ENCODE measurements around the gene RBMS3. TPM values are rescaled to one million over a fixed set of nuclear protein-coding genes. Genes with fewer than 3 reads are reported as not detected.

Gene RBMS3
- total and polyA plus RNA-seq, 4 donors, result 26.8 to 203 (median 94.8) TPM

- intact Hi-C loops (cut with DNase I), result no loop called here
- no peak for ATAC-seq (ENCODE audit: low FRiP score)
- no peak for DNase-seq
- H3K36me3 ChIP-seq (ENCODE audit: control insufficient read depth in 1 of 2, insufficient read depth in 2 of 2, low read length in 1 of 2), result no peaks in the 10 kb centered on the region
- no peaks in the 10 kb centered on the region for H3K27me3 ChIP-seq (ENCODE audit: control insufficient read depth in 1 of 2, insufficient read depth in 2 of 2, low read length in 1 of 2)
- no peak overlapping the region for H3K4me3 ChIP-seq (ENCODE audit: low read length in 2 of 2)
- no peak overlapping the region for H3K27ac ChIP-seq (ENCODE audit: low read depth in 1 of 2, low read length in 2 of 2)
- no peaks in the 10 kb centered on the region for H3K9me3 ChIP-seq (ENCODE audit: control insufficient read depth, low read length)
- H3K4me1 ChIP-seq (ENCODE audit: control insufficient read depth in 1 of 2, insufficient read depth in 2 of 2, low read length in 2 of 2), result peaks cover 3 to 4% of the 10 kb centered on the region in 2 donors
- 4 to 13% methylated on average over 1 of the region's 1 CpG for WGBS, 2 donors
Measured at GRCh38 chr3:29406291-29406832, 125.5 kb downstream of the RBMS3 start.

- ATAC-seq (ENCODE audit: low FRiP score) (no peak), DNase-seq (no peak)
- no peaks in the 10 kb centered on the region for H3K9me3 ChIP-seq (ENCODE audit: control insufficient read depth, low read length)
- no peaks in the 10 kb centered on the region for H3K36me3 ChIP-seq (ENCODE audit: control insufficient read depth in 1 of 2, insufficient read depth in 2 of 2, low read length in 1 of 2)
- WGBS, 2 donors, result 95 to 96% methylated on average over 3 of the region's 3 CpGs
- no peak overlapping the region for H3K4me3 ChIP-seq (ENCODE audit: low read length in 2 of 2)
- H3K4me1 ChIP-seq (ENCODE audit: control insufficient read depth in 1 of 2, insufficient read depth in 2 of 2, low read length in 2 of 2), result peaks cover 4 to 5% of the 10 kb centered on the region in 2 donors
- H3K27me3 ChIP-seq (ENCODE audit: control insufficient read depth in 1 of 2, insufficient read depth in 2 of 2, low read length in 1 of 2), result no peaks in the 10 kb centered on the region
- intact Hi-C loops (cut with DNase I), result no loop called here
- no peak overlapping the region for H3K27ac ChIP-seq (ENCODE audit: low read depth in 1 of 2, low read length in 2 of 2)
Measured at GRCh38 chr3:29408676-29409075, 127.8 kb downstream of the RBMS3 start.

GRCh38 chr3:29409409-29409808 lies 128.5 kb downstream of the RBMS3 start:
- Histone ChIP-seq H3K9me3 (ENCODE audit: control insufficient read depth, low read length) (no peaks in the 10 kb centered on the region), H3K4me1 (ENCODE audit: control insufficient read depth in 1 of 2, insufficient read depth in 2 of 2, low read length in 2 of 2) (peaks cover 4 to 7% of the 10 kb centered on the region in 2 donors), H3K27me3 (ENCODE audit: control insufficient read depth in 1 of 2, insufficient read depth in 2 of 2, low read length in 1 of 2) (no peaks in the 10 kb centered on the region), H3K27ac (ENCODE audit: low read depth in 1 of 2, low read length in 2 of 2) (no peak overlapping the region), H3K36me3 (ENCODE audit: control insufficient read depth in 1 of 2, insufficient read depth in 2 of 2, low read length in 1 of 2) (no peaks in the 10 kb centered on the region), H3K4me3 (ENCODE audit: low read length in 2 of 2) (no peak overlapping the region)
- no peak for DNase-seq
- intact Hi-C loops (cut with DNase I), result no loop called here
- ATAC-seq (ENCODE audit: low FRiP score), result peak; percentile 14
- WGBS, 2 donors, result 60 to 68% methylated on average over 2 of the region's 2 CpGs

GRCh38 chr3:29410220-29410619 lies 129.3 kb downstream of the RBMS3 start:
- Histone ChIP-seq H3K36me3 (ENCODE audit: control insufficient read depth in 1 of 2, insufficient read depth in 2 of 2, low read length in 1 of 2) (no peaks in the 10 kb centered on the region), H3K4me1 (ENCODE audit: control insufficient read depth in 1 of 2, insufficient read depth in 2 of 2, low read length in 2 of 2) (peaks cover 4 to 7% of the 10 kb centered on the region in 2 donors), H3K9me3 (ENCODE audit: control insufficient read depth, low read length) (no peaks in the 10 kb centered on the region), H3K27me3 (ENCODE audit: control insufficient read depth in 1 of 2, insufficient read depth in 2 of 2, low read length in 1 of 2) (no peaks in the 10 kb centered on the region), H3K4me3 (ENCODE audit: low read length in 2 of 2) (no peak overlapping the region), H3K27ac (ENCODE audit: low read depth in 1 of 2, low read length in 2 of 2) (no peak overlapping the region)
- intact Hi-C loops (cut with DNase I), result no loop called here
- 89 to 96% methylated on average over 3 of the region's 3 CpGs for WGBS, 2 donors
- DNase-seq, result no peak
- ATAC-seq (ENCODE audit: low FRiP score), result no peak

- Histone ChIP-seq H3K27me3 (ENCODE audit: control insufficient read depth in 1 of 2, insufficient read depth in 2 of 2, low read length in 1 of 2) (no peaks in the 10 kb centered on the region), H3K36me3 (ENCODE audit: control insufficient read depth in 1 of 2, insufficient read depth in 2 of 2, low read length in 1 of 2) (no peaks in the 10 kb centered on the region), H3K4me1 (ENCODE audit: control insufficient read depth in 1 of 2, insufficient read depth in 2 of 2, low read length in 2 of 2) (peaks cover 4 to 13% of the 10 kb centered on the region in 2 donors), H3K27ac (ENCODE audit: low read depth in 1 of 2, low read length in 2 of 2) (no peak overlapping the region), H3K9me3 (ENCODE audit: control insufficient read depth, low read length) (no peaks in the 10 kb centered on the region), H3K4me3 (ENCODE audit: low read length in 2 of 2) (no peak overlapping the region)
- WGBS, 2 donors, result 34 to 35% methylated on average over 3 of the region's 3 CpGs
- no peak for DNase-seq
- no peak for ATAC-seq (ENCODE audit: low FRiP score)
- intact Hi-C loops (cut with DNase I), result no loop called here
Measured at GRCh38 chr3:29410660-29411405, 130.0 kb downstream of the RBMS3 start.

- ATAC-seq (ENCODE audit: low FRiP score), result no peak
- Histone ChIP-seq H3K27ac (ENCODE audit: low read depth in 1 of 2, low read length in 2 of 2) (no peak overlapping the region), H3K9me3 (ENCODE audit: control insufficient read depth, low read length) (no peaks in the 10 kb centered on the region), H3K36me3 (ENCODE audit: control insufficient read depth in 1 of 2, insufficient read depth in 2 of 2, low read length in 1 of 2) (no peaks in the 10 kb centered on the region), H3K4me3 (ENCODE audit: low read length in 2 of 2) (no peak overlapping the region), H3K27me3 (ENCODE audit: control insufficient read depth in 1 of 2, insufficient read depth in 2 of 2, low read length in 1 of 2) (no peaks in the 10 kb centered on the region), H3K4me1 (ENCODE audit: control insufficient read depth in 1 of 2, insufficient read depth in 2 of 2, low read length in 2 of 2) (peaks cover 3 to 10% of the 10 kb centered on the region in 2 donors)
- WGBS, 2 donors, result 44 to 79% methylated on average over 1 of the region's 1 CpG
- intact Hi-C loops (cut with DNase I), result no loop called here
- no peak for DNase-seq
Measured at GRCh38 chr3:29412110-29412509, 131.2 kb downstream of the RBMS3 start.

GRCh38 chr3:29414468-29415224 lies 133.8 kb downstream of the RBMS3 start:
- no peaks in the 10 kb centered on the region for H3K36me3 ChIP-seq (ENCODE audit: control insufficient read depth in 1 of 2, insufficient read depth in 2 of 2, low read length in 1 of 2)
- DNase-seq, result no peak
- H3K9me3 ChIP-seq (ENCODE audit: control insufficient read depth, low read length), result no peaks in the 10 kb centered on the region
- no peak for ATAC-seq (ENCODE audit: low FRiP score)
- no peak overlapping the region for H3K27ac ChIP-seq (ENCODE audit: low read depth in 1 of 2, low read length in 2 of 2)
- intact Hi-C loops (cut with DNase I), result no loop called here
- peak overlapping the region; percentile 21 to 64 for H3K4me3 ChIP-seq (ENCODE audit: low read length in 2 of 2)
- WGBS, 2 donors, result 28 to 39% methylated on average over 11 of the region's 11 CpGs
- H3K27me3 ChIP-seq (ENCODE audit: control insufficient read depth in 1 of 2, insufficient read depth in 2 of 2, low read length in 1 of 2), result no peaks in the 10 kb centered on the region
- H3K4me1 ChIP-seq (ENCODE audit: control insufficient read depth in 1 of 2, insufficient read depth in 2 of 2, low read length in 2 of 2), result peaks cover 3 to 10% of the 10 kb centered on the region in 2 donors

- Histone ChIP-seq H3K27ac (ENCODE audit: low read depth in 1 of 2, low read length in 2 of 2) (no peak overlapping the region), H3K4me1 (ENCODE audit: control insufficient read depth in 1 of 2, insufficient read depth in 2 of 2, low read length in 2 of 2) (peaks cover 1 to 10% of the 10 kb centered on the region in 2 donors), H3K36me3 (ENCODE audit: control insufficient read depth in 1 of 2, insufficient read depth in 2 of 2, low read length in 1 of 2) (no peaks in the 10 kb centered on the region), H3K9me3 (ENCODE audit: control insufficient read depth, low read length) (no peaks in the 10 kb centered on the region), H3K4me3 (ENCODE audit: low read length in 2 of 2) (no peak overlapping the region), H3K27me3 (ENCODE audit: control insufficient read depth in 1 of 2, insufficient read depth in 2 of 2, low read length in 1 of 2) (no peaks in the 10 kb centered on the region)
- intact Hi-C loops (cut with DNase I), result no loop called here
- ATAC-seq (ENCODE audit: low FRiP score) (no peak), DNase-seq (no peak)
- WGBS, 2 donors, result 71 to 79% methylated on average over 3 of the region's 3 CpGs
Measured at GRCh38 chr3:29415482-29416223, 134.8 kb downstream of the RBMS3 start.
